Transverse colon (tissue), 4 donors: ENCODE results near the gene MEIOB.

Source experiments
- EP300 ChIP-seq: sonication (generic); formaldehyde crosslinking; IDR thresholded peaks from one replicate; pipeline ENCODE4 v1.6.1; 2017; ENCODE audit warnings: antibody characterized with exemption, low read depth
- POLR2A ChIP-seq: fragments of 450-650 bp; IDR thresholded peaks from one replicate; pipeline ENCODE4 v1.6.1; 2016; ENCODE audit warnings: antibody characterized with exemption, mild to moderate bottlenecking, moderate library complexity
- POLR2AphosphoS5 ChIP-seq, 3 donors: sonication (generic); formaldehyde crosslinking; IDR thresholded peaks; one replicate each; pipeline ENCODE4 v1.6.1; 2016; ENCODE audit warnings: antibody characterized with exemption in 3 of 3
- TF ChIP-seq, protein P1 (sequence below), 5 experiments: fragments of 200-600 bp in 3 of 5; fragments of 450-650 bp in 2 of 5; sonication (generic) in 3 of 5; IDR thresholded peaks; 1 replicate in 2 of 5; 2 replicates in 3 of 5; pipeline ENCODE4 v1.5.1; 2016 to 2017; ENCODE audit warnings: antibody characterized with exemption in 5 of 5, inconsistent platforms in 3 of 5, mild to moderate bottlenecking in 2 of 5, moderate library complexity in 1 of 5

DNA sequence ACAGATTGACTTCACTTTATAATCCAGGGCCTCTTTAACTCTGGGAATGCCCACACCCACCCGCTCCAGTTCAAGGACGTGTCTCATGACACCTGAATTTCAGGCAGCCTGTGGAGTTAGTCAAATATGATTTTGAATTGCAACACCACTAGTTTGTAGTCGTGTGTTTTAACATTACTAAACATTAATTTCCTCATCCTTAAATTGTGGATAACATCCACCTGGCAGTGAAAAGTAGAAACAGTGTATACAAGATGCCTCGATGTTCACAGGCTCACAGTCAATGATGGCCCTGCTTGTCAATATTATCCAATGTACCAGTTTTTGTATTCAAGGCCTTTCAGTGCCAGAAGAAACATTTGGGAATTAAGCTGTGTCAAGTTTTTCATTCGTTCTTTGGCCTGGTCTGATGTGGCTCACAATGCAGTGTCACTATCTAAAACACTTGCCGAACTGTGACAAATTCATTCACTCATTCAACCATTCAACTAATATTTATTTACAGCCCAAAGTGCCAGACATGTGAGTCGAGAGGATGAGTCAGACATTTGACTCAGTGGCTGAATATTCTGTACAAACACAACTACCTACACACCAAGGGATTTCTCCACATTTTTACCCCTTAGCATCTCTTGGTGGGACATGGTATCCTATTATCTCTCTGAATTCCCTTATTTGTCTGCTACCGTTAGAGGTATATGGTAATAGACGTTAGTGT is 1.4 kb downstream of the MEIOB start:
- TF ChIP-seq, protein P1, sequence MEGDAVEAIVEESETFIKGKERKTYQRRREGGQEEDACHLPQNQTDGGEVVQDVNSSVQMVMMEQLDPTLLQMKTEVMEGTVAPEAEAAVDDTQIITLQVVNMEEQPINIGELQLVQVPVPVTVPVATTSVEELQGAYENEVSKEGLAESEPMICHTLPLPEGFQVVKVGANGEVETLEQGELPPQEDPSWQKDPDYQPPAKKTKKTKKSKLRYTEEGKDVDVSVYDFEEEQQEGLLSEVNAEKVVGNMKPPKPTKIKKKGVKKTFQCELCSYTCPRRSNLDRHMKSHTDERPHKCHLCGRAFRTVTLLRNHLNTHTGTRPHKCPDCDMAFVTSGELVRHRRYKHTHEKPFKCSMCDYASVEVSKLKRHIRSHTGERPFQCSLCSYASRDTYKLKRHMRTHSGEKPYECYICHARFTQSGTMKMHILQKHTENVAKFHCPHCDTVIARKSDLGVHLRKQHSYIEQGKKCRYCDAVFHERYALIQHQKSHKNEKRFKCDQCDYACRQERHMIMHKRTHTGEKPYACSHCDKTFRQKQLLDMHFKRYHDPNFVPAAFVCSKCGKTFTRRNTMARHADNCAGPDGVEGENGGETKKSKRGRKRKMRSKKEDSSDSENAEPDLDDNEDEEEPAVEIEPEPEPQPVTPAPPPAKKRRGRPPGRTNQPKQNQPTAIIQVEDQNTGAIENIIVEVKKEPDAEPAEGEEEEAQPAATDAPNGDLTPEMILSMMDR (IDR thresholded peaks at IDR 0.05) = no peak
- no peak for TF ChIP-seq EP300
- TF ChIP-seq POLR2A = no peak
- no peak for TF ChIP-seq POLR2AphosphoS5 (IDR thresholded peaks at IDR 0.05)
